ENCODE results near the gene QKI.
"Not testable (repeated sequence)": the region's sequence is repeated elsewhere in the genome, so short reads cannot be mapped to it uniquely, and the experiment has no call there.

The QKI gene

GRCh38 chr6:163415620-163416556 lies 1.4 kb downstream of the QKI start:
- peak; percentile 62 for DNase-seq

- DNase-seq: peak; percentile 91
Measured at GRCh38 chr6:163416557-163417253, 2.2 kb downstream of the QKI start.

- DNase-seq: no peak
Measured at GRCh38 chr6:163417595-163417994, 3.1 kb downstream of the QKI start.

- no peak for DNase-seq
Measured at GRCh38 chr6:163418311-163419029, 4.0 kb downstream of the QKI start.

- DNase-seq: peak; percentile 34
Measured at GRCh38 chr6:163419413-163420288, 5.1 kb downstream of the QKI start.

- DNase-seq: no peak
Measured at GRCh38 chr6:163420289-163420614, 5.7 kb downstream of the QKI start.

- DNase-seq: no peak
Measured at GRCh38 chr6:163422550-163422949, 8.0 kb downstream of the QKI start.

GRCh38 chr6:163423696-163424095 lies 9.2 kb downstream of the QKI start:
- peak; percentile 46 for DNase-seq

- DNase-seq: peak; percentile 81
Measured at GRCh38 chr6:163427498-163428254, 13.2 kb downstream of the QKI start.

- no peak for DNase-seq
Measured at GRCh38 chr6:163428373-163428772, 13.9 kb downstream of the QKI start.

- DNase-seq: no peak
Measured at GRCh38 chr6:163429858-163430448, 15.4 kb downstream of the QKI start.

- no peak for DNase-seq
Measured at GRCh38 chr6:163432300-163432699, 17.8 kb downstream of the QKI start.

- DNase-seq: not testable (repeated sequence)
Measured at GRCh38 chr6:163433486-163433885, 19.0 kb downstream of the QKI start.

GRCh38 chr6:163435023-163435422 lies 20.5 kb downstream of the QKI start:
- no peak for DNase-seq

- DNase-seq: no peak
Measured at GRCh38 chr6:163436843-163437242, 22.3 kb downstream of the QKI start.

GRCh38 chr6:163437466-163437865 lies 22.9 kb downstream of the QKI start:
- DNase-seq: no peak

- no peak for DNase-seq
Measured at GRCh38 chr6:163438298-163438939, 23.9 kb downstream of the QKI start.

GRCh38 chr6:163438940-163439335 lies 24.4 kb downstream of the QKI start:
- no peak for DNase-seq

- not testable (repeated sequence) for DNase-seq
Measured at GRCh38 chr6:163439390-163439789, 24.9 kb downstream of the QKI start.

- DNase-seq: no peak
Measured at GRCh38 chr6:163439997-163440396, 25.5 kb downstream of the QKI start.

GRCh38 chr6:163442336-163442735 lies 27.8 kb downstream of the QKI start:
- no peak for DNase-seq

Data from fibroblast of skin of back (primary cell).